Stomach (tissue), 4 donors: ENCODE measurements around the gene GNG5.

Experiments
- EP300 ChIP-seq: sonication (generic); formaldehyde crosslinking; IDR thresholded peaks from one replicate; pipeline ENCODE4 v1.6.1; 2017; ENCODE audit warnings: antibody characterized with exemption
- POLR2A ChIP-seq, 4 donors: fragments of 450-650 bp; IDR thresholded peaks; one replicate each; pipeline ENCODE4 v1.6.1; 2016; ENCODE audit warnings: antibody characterized with exemption in 4 of 4, control low read depth in 2 of 4, mild to moderate bottlenecking in 1 of 4, moderate library complexity in 1 of 4
- POLR2AphosphoS5 ChIP-seq, 3 donors: sonication (generic); formaldehyde crosslinking; IDR thresholded peaks; one replicate each; pipeline ENCODE4 v1.6.1; 2016; ENCODE audit warnings: antibody characterized with exemption in 3 of 3
- TF ChIP-seq, protein P1 (sequence below), 7 experiments: fragments of 450-650 bp in 4 of 7; fragments of 200-600 bp in 3 of 7; sonication (generic) in 3 of 7; IDR thresholded peaks; one replicate each; pipeline ENCODE4 v1.5.1; 2016 to 2019; ENCODE audit warnings: antibody characterized with exemption in 7 of 7, control low read depth in 2 of 7, mild to moderate bottlenecking in 1 of 7

DNA sequence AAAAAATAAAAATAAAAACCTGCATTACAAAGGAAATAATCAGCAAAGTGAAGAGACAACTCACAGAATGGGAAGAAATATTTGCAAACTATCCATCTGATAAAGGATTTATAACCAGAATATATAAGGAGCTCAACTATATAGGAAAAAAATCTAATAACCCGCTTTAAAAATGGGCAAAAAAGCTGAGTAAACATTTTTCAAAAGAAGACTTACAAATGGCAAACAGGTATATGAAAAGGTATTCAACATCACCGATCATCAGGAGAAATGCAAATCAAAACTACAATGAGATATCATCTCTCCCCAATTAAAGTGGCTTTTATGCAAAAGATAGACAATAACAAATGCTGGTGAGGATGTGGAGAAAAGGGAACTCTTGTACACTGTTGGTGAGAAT is 3.8 kb upstream of the GNG5 start:
- TF ChIP-seq EP300 (no peak), POLR2AphosphoS5 (IDR thresholded peaks at IDR 0.05) (no peak), POLR2A (IDR thresholded peaks at IDR 0.05) (no peak)
- TF ChIP-seq, protein P1, sequence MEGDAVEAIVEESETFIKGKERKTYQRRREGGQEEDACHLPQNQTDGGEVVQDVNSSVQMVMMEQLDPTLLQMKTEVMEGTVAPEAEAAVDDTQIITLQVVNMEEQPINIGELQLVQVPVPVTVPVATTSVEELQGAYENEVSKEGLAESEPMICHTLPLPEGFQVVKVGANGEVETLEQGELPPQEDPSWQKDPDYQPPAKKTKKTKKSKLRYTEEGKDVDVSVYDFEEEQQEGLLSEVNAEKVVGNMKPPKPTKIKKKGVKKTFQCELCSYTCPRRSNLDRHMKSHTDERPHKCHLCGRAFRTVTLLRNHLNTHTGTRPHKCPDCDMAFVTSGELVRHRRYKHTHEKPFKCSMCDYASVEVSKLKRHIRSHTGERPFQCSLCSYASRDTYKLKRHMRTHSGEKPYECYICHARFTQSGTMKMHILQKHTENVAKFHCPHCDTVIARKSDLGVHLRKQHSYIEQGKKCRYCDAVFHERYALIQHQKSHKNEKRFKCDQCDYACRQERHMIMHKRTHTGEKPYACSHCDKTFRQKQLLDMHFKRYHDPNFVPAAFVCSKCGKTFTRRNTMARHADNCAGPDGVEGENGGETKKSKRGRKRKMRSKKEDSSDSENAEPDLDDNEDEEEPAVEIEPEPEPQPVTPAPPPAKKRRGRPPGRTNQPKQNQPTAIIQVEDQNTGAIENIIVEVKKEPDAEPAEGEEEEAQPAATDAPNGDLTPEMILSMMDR (IDR thresholded peaks at IDR 0.05) = no peak
